WERI-Rb-1 (cell line): ENCODE results near the gene SLC5A5.

Source experiments
- DNase-seq: peaks from one replicate; pipeline ENCODE4 v3.0.0-alpha.2; 2020
- H3K27ac ChIP-seq: fragments of 250-450 bp; sonication (Bioruptor Pico); 2 replicates; pipeline ENCODE4 v1.5.1; 2020; ENCODE audit warnings: mild to moderate bottlenecking, moderate library complexity
- H3K27me3 ChIP-seq: fragments of 250-450 bp; sonication (Bioruptor Pico); 2 replicates; pipeline ENCODE4 v1.5.1; 2021; ENCODE audit warnings: mild to moderate bottlenecking, low read depth, moderate library complexity; ENCODE audit not compliant: insufficient read depth, severe bottlenecking
- H3K36me3 ChIP-seq: fragments of 250-450 bp; sonication (Bioruptor Pico); 2 replicates; pipeline ENCODE4 v1.5.1; 2020; ENCODE audit warnings: mild to moderate bottlenecking, moderate library complexity
- H3K4me3 ChIP-seq: 2 replicates; pipeline ENCODE4 v1.5.1; 2011; ENCODE audit warnings: low read depth, mild to moderate bottlenecking, control low read depth, low read length
- H3K9me3 ChIP-seq: fragments of 250-450 bp; sonication (Bioruptor Pico); 2 replicates; pipeline ENCODE4 v1.5.1; 2021; ENCODE audit warnings: mild to moderate bottlenecking, moderate library complexity; ENCODE audit not compliant: severe bottlenecking
- TF ChIP-seq, protein P1 (sequence below): IDR thresholded peaks from 2 replicates; pipeline ENCODE4 v1.5.1; 2011; ENCODE audit warnings: low read depth, mild to moderate bottlenecking, control low read depth, inconsistent platforms, low read length

Gene SLC5A5

DNA sequence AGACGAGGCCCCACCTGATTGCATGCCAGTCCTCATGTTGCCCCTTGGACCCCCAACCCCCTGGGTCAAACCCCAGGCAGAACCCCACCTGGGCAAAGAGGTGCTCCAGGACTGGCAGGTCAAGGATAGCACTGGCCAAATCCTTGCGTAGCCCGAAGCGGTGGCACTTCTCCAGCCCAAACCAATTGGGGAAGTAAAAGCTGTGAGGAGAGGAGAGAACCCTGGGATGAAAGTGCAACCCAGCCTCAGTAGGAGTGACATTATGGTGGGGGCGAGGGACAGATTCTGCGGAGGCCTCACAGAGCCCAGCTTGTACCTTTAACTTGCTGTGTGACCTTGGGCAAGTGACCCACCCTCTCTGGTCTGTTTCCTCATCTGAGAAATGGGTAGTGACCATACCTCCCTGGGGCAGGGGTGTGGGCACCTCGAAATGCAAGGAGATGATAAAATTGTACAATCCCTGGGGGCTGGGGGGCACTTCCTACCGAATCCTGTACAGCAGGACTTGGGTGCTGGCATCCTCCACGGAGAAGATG lies 28.4 kb upstream of the SLC5A5 start:
- DNase-seq, result no peak
- H3K36me3 ChIP-seq, result no peaks in the 10 kb centered on the region
- H3K27ac ChIP-seq, result no peak overlapping the region
- no peaks in the 10 kb centered on the region for H3K9me3 ChIP-seq
- no peaks in the 10 kb centered on the region for H3K27me3 ChIP-seq
- TF ChIP-seq, protein P1, sequence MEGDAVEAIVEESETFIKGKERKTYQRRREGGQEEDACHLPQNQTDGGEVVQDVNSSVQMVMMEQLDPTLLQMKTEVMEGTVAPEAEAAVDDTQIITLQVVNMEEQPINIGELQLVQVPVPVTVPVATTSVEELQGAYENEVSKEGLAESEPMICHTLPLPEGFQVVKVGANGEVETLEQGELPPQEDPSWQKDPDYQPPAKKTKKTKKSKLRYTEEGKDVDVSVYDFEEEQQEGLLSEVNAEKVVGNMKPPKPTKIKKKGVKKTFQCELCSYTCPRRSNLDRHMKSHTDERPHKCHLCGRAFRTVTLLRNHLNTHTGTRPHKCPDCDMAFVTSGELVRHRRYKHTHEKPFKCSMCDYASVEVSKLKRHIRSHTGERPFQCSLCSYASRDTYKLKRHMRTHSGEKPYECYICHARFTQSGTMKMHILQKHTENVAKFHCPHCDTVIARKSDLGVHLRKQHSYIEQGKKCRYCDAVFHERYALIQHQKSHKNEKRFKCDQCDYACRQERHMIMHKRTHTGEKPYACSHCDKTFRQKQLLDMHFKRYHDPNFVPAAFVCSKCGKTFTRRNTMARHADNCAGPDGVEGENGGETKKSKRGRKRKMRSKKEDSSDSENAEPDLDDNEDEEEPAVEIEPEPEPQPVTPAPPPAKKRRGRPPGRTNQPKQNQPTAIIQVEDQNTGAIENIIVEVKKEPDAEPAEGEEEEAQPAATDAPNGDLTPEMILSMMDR, result no peak
- H3K4me3 ChIP-seq, result no peak overlapping the region

DNA sequence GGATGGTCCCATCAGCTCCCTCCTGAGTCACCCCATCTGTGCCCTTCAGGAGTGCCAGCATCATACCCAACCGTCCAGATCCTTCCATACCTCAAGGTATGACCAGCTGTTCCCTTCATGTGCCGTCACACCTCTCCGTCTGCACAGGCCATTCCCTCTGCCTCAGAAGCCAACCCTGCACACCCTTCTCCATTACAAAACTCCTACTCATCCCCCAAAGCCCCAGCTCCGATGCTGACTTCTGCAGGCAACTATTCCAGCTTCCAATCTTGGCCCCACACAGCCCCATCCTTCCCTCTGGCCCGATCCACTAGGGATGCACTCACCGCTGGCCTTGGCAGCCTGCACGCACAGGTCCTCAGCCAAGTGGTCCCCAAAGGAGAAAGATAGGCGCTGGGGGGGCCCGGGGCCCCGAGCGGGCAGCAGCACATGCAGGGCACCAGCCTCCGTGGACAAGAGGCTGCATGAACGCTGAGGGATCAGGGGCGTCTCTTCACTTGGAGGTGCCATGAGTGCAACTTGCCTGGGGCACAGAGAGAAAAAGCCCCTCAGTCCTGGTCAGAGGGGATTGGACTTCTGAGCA lies 27.7 kb upstream of the SLC5A5 start:
- DNase-seq, result no peak
- TF ChIP-seq, protein P1, result no peak
- Histone ChIP-seq H3K9me3 (no peaks in the 10 kb centered on the region), H3K36me3 (no peaks in the 10 kb centered on the region), H3K27me3 (no peaks in the 10 kb centered on the region), H3K4me3 (no peak overlapping the region), H3K27ac (no peak overlapping the region)

DNA sequence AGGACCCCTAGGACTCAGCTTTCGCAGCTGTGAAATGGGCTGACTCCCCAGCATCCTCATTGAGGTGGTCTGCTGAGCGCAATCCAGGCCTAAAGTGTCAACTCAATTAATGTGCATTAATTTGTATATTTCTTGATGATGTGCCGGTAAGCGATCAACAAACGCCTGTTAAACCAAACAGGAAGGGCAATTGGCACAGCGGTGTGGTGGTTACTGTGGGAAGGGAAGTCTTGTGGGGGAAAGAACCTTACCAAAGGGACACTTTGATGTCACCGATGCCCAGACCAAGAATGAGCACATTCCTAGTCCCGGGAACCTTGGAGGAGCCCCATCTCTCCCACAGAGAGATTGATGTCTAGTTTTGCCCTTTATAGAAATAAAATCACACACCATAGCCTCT lies 25.6 kb upstream of the SLC5A5 start:
- TF ChIP-seq, protein P1, result no peak
- Histone ChIP-seq H3K27me3 (no peaks in the 10 kb centered on the region), H3K36me3 (no peaks in the 10 kb centered on the region), H3K4me3 (no peak overlapping the region), H3K9me3 (no peaks in the 10 kb centered on the region), H3K27ac (no peak overlapping the region)
- DNase-seq, result no peak

DNA sequence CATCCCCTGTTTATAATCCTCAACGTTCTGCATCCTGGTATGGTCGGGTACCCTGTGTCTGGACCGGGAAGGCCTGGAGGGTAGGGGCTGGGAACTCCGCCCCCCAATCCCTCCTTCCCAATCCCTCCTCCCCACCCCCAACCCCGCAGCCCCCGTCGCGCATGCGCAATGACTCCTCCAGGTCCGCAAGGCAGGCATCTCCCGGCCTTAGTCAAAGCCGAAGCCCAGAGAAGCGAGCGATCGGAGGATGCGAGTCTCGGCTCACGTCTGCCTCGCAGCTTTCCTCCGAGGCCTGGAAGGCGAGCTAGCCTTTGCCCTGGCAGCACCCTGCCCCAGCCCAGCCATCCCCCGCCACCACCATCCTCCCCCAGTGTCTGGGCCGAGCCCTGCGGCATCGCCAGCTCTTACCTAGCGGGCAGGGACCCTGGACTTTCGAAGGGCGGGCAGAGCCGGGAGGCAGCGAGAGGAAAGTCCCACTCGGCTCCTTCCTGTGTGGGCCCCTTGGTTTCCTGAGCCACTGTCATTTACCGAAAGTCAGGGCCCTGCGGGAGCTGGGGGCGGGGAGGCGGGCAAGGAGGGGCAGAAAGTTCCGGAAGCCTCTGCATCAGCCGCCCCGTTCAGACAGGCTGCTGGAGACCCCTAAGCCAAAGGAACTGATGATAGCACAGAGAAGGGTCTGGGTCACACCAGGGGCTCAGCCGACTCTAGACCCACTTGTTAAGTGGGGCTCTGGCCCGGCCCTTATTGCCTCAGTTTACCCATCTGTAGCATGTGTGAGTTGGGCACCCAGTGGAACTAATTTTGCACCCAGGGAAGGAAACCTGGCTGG lies 24.0 kb upstream of the SLC5A5 start, which contains the start of gene JAK3:
TSS of gene JAK3 (minus strand) at position 445 of the 829 bp plus-strand sequence. CDS start 3,565 bp downstream, outside the sequence.
- peak within 1 kb of the TSS; percentile 67 for H3K27ac ChIP-seq
- TF ChIP-seq, protein P1, result no peak
- H3K27me3 ChIP-seq, result no peaks in the 10 kb centered on the region
- no peaks in the 10 kb centered on the region for H3K36me3 ChIP-seq
- H3K9me3 ChIP-seq, result no peaks in the 10 kb centered on the region
- no peak for DNase-seq
- H3K4me3 ChIP-seq, result no peak within 1 kb of the TSS

DNA sequence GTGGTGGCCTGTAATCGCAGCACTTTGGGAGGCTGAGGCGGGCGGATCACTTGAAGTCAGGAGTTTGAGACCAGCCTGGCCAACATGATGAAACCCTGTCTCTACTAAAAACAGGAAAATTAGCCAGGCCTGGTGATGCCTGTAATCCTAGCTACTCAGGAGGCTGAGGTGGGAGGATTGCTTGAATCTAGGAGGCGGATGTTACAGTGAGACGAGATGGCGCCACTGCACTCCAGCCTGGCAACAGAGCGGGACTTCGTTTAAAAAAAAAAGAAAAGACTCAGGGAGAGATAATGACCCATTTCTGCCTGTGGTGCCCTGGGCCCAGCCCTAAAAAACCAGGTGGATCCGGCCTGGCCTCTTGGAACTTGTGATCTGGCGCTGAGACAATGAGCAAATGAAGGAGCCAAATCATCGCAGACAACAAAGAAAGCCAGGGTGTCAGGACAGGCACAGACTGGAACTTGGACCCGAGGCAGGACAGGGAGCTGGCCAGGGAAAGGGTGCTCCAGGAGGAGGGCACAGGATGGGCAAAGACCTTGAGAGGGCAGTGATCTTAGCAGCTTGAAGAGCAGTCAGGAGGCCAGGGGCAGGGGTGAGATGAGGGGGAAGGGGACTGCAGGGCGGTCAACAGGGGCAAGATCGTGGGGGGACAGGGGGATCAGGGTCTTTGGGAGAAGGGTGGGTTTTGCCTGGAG lies 23.0 kb upstream of the SLC5A5 start:
- TF ChIP-seq, protein P1, result no peak
- Histone ChIP-seq H3K9me3 (no peaks in the 10 kb centered on the region), H3K27me3 (no peaks in the 10 kb centered on the region), H3K27ac (peak overlapping the region; percentile 67), H3K4me3 (no peak overlapping the region), H3K36me3 (no peaks in the 10 kb centered on the region)
- DNase-seq, result no peak
